Activated naive CD4-positive, alpha-beta T cell treated with anti-CD3 and anti-CD28 coated beads, Interleukin-2, amount 50 U/mL, for 72 hours (primary cell): ENCODE measurements around the gene ANAPC2. TPM values are rescaled to one million over a fixed set of nuclear protein-coding genes. Genes with fewer than 3 reads are reported as not detected.

Source experiments
- ATAC-seq, 2 donors: fragments of 150-1000 bp; cut with Tn5 transposase; 2 replicates each; pipeline ENCODE4 v1.10.0; 2021; ENCODE audit warnings: mild to moderate bottlenecking in 2 of 2, moderate library complexity in 2 of 2
- DNase-seq, 2 donors: peaks; one replicate each; pipeline ENCODE4 v3.0.0; 2021 to 2022; ENCODE audit warnings: low spot score in 2 of 2
- H3K27ac Mint-ChIP-seq, 2 donors: one replicate each; pipeline ENCODE4 v1.8.0; 2022; ENCODE audit warnings: mild to moderate bottlenecking in 2 of 2, mixed read lengths in 2 of 2
- H3K36me3 Mint-ChIP-seq, 2 donors: one replicate each; pipeline ENCODE4 v1.8.0; 2022; ENCODE audit warnings: mixed read lengths in 2 of 2
- H3K9me3 Mint-ChIP-seq, 2 donors: one replicate each; pipeline ENCODE4 v1.8.0; 2022; ENCODE audit warnings: mixed read lengths in 2 of 2
- total RNA-seq, 2 donors: library from RNA; stranded (reverse); gene quantifications; one replicate each; pipeline ENCODE4 v1.2.3, GENCODE V29; 2022

ANAPC2 gene
- total RNA-seq, 2 donors from 2014 or later: 48.1 to 68.3 TPM

DNA sequence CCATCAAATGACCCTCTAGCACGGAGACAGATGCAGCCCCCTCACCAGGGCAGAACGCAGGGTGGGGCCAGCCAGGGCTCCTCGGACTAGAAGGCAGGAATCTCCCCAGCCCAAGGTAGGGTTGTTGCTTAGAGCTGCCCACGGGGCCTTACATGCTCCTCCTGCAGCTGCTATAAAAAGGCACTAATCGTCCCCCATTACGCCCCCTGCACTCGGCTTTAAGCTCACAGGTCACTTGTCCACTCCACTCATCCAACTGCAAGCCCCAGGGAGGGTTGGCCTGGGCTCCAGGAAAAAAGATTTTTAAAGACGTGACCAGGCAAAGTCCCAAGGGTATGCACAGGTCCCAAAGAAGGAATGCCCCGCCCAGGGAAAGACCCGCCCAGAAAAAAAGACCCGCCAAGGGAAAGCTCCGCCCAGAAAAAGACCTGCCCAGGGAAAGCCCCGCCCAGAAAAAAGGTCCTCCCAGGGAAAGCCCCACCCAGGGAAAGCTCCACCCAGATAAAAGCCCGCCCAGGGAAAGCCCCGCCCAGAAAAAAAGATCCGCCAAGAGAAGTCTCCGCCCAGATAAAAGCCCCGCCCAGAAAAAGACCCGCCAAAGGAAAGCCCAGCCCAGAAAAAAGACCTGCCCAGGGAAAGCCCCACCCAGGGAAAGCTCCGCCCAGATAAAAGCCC is 38.3 kb downstream of the ANAPC2 start:
- DNase-seq (no peak), ATAC-seq (peak in 1 of 2 donors; percentile 18)
- Mint-ChIP-seq H3K27ac (no peak overlapping the region), H3K9me3 (no peaks in the 10 kb centered on the region), H3K36me3 (no peaks in the 10 kb centered on the region)

DNA sequence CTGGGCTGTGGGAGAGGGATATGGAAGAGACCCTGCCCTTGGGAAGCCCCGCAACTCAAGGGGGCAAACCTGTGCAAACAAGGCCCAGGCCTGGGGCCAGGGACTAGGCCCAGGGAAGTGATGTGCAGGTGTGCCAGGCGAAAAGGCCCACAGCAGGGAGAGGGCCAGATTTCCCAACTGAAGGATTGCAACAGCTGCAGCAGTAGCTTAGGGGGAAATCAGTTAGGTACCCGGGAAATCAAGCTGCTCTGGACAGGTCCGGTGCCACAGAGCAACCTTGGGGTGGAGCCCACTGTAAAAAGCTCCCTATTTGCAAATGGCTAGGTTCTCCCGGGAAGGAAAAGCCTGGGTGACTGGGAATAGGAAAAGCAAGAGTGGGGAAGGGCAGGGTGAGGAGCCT is 39.0 kb downstream of the ANAPC2 start:
- DNase-seq (no peak), ATAC-seq (no peak)
- no peaks in the 10 kb centered on the region for H3K9me3 Mint-ChIP-seq
- no peak overlapping the region for H3K27ac Mint-ChIP-seq
- no peaks in the 10 kb centered on the region for H3K36me3 Mint-ChIP-seq

DNA sequence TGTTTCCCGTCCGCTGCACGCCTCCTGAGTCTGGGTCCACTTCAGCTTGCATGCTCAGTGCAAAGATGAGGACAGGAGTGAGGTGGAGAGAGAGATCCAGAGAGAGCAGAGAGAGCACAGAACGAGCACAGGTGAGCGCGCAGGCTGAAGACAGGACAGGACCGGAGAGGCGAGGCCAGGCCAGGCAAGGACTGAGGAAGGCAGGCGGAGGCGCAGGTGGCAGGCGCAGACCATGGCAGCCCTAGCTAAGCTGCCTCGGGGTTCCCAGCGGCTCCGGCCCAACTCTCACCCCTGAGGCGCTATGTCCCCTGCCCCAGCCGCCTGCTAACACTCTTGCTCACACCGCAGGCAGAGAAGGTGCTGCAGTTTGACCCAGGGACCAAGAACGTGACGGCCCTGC is 39.7 kb downstream of the ANAPC2 start:
- no peak for DNase-seq
- no peak for ATAC-seq
- Mint-ChIP-seq H3K36me3 (no peaks in the 10 kb centered on the region), H3K9me3 (no peaks in the 10 kb centered on the region), H3K27ac (no peak overlapping the region)

GRCh38 chr9:137148242-137148641 is 40.1 kb downstream of the ANAPC2 start:
- DNase-seq: no peak
- Mint-ChIP-seq H3K27ac (no peak overlapping the region), H3K36me3 (no peaks in the 10 kb centered on the region), H3K9me3 (no peaks in the 10 kb centered on the region)
- no peak for ATAC-seq

- no peak overlapping the region for H3K27ac Mint-ChIP-seq
- ATAC-seq (no peak), DNase-seq (no peak)
- H3K36me3 Mint-ChIP-seq: no peaks in the 10 kb centered on the region
- H3K9me3 Mint-ChIP-seq: no peaks in the 10 kb centered on the region
Observed at GRCh38 chr9:137147793-137148160, 40.6 kb downstream of the ANAPC2 start.

DNA sequence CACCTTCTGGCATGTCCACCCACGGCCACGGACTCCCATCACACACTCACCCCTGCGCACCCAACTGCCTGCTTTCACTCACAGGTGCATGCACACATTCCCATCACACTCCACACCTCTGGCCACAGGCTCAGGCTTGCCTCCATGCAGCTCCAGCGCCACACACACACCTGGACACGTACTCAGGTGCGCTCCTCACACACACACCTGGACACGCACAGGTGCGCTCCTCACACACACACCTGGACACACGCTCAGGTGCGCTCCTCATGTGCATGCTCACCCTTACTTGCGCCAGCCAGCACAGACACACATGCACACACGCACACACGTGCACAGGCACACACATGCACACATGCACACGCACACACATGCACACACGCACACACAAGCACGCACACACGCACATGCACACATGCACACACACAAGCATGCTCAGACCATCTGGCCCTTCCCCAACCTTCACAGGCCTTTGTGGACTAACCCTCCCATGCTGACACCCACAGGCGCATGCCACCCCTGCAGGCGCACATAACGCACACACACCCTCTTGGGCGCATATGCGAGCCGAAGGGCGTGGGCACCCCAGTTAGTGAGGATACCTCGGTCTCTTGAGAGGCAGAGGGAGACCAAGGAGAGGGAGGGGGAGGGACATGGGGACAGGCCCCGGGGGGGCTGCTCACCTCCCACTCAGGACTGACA is 41.1 kb downstream of the ANAPC2 start:
- DNase-seq: no peak
- Mint-ChIP-seq H3K9me3 (no peaks in the 10 kb centered on the region), H3K36me3 (no peaks in the 10 kb centered on the region), H3K27ac (no peak overlapping the region)
- no peak for ATAC-seq

GRCh38 chr9:137146527-137146918 is 41.8 kb downstream of the ANAPC2 start:
- no peak for DNase-seq
- no peak for ATAC-seq
- H3K36me3 Mint-ChIP-seq: no peaks in the 10 kb centered on the region
- H3K27ac Mint-ChIP-seq: no peak overlapping the region
- H3K9me3 Mint-ChIP-seq: no peaks in the 10 kb centered on the region

GRCh38 chr9:137145731-137146526 is 42.4 kb downstream of the ANAPC2 start:
- Mint-ChIP-seq H3K9me3 (no peaks in the 10 kb centered on the region), H3K36me3 (no peaks in the 10 kb centered on the region), H3K27ac (no peak overlapping the region)
- no peak for DNase-seq
- no peak for ATAC-seq

DNA sequence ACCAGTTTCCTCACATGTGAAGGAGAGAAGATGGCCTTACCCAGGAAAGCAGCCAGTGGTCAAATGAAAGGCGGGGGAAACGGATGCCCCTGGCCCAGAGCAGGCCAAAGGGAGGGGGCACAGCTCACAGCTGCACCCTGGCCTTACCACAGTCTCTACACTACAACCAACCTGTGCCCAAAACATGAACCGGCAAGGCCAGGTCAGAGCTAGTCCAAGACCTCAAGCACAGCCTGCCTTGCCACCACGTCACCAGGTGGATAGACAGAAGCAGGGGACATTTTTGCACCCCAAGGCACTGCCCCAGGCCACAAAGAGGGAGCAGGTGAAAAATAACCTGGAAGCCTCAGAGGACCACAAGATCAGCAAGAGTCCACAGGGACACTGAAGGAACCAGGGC is 44.9 kb downstream of the ANAPC2 start:
- DNase-seq: no peak
- Mint-ChIP-seq H3K27ac (no peak overlapping the region), H3K36me3 (peaks cover 0 to 6% of the 10 kb centered on the region in 2 donors), H3K9me3 (no peaks in the 10 kb centered on the region)
- no peak for ATAC-seq

DNA sequence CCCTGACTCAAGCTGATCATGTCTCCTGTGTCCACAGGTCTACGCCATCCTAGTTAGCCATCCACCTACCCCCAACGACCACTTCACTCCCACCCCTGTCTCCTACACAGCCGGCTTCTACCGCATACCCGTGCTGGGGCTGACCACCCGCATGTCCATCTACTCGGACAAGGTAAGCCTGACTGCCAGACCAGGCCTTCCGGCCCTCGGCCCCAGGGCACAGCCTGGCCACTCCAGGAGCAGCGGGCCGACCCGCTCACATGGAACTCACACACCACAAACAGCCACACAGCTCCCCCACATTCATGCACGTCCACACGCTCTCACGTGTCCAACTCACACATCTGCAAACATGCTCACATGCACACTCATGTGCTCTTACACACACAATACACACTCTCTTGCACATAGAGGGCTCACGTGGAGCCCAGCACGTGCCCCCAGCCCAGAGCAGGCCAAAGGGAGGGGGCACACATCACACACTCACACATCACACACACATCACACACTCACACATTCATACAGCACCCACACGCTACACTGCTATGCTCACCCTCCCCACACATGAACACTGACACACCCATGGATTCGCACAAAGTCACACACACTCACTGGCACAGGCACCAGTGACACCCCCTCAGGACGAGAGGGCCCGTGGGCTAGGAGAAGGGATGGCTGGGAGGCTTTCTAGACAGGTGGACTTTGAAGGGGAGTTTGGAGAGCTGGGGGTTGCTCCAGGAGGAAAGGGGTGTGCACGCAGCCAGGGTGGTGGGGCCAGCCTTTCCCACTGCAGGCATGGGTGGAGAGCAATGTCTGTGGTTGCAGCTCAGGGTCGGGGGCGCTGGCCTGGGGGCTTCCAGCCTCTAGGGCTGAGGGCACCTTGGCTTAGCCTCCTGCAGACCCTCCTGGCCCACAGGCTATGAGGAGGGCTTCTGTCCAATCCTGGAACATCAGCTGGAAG is 46.1 kb downstream of the ANAPC2 start:
- DNase-seq (no peak), ATAC-seq (no peak)
- Mint-ChIP-seq H3K27ac (no peak overlapping the region), H3K36me3 (peaks cover 0 to 6% of the 10 kb centered on the region in 2 donors), H3K9me3 (no peaks in the 10 kb centered on the region)

GRCh38 chr9:137141050-137141810 is 47.1 kb downstream of the ANAPC2 start:
- Mint-ChIP-seq H3K36me3 (peaks cover 0 to 6% of the 10 kb centered on the region in 2 donors), H3K9me3 (no peaks in the 10 kb centered on the region), H3K27ac (no peak overlapping the region)
- ATAC-seq (no peak), DNase-seq (no peak)

- ATAC-seq (no peak), DNase-seq (no peak)
- Mint-ChIP-seq H3K27ac (no peak overlapping the region), H3K36me3 (peaks cover 0 to 6% of the 10 kb centered on the region in 2 donors), H3K9me3 (no peaks in the 10 kb centered on the region)
Observed at GRCh38 chr9:137140151-137141012, 48.0 kb downstream of the ANAPC2 start.

DNA sequence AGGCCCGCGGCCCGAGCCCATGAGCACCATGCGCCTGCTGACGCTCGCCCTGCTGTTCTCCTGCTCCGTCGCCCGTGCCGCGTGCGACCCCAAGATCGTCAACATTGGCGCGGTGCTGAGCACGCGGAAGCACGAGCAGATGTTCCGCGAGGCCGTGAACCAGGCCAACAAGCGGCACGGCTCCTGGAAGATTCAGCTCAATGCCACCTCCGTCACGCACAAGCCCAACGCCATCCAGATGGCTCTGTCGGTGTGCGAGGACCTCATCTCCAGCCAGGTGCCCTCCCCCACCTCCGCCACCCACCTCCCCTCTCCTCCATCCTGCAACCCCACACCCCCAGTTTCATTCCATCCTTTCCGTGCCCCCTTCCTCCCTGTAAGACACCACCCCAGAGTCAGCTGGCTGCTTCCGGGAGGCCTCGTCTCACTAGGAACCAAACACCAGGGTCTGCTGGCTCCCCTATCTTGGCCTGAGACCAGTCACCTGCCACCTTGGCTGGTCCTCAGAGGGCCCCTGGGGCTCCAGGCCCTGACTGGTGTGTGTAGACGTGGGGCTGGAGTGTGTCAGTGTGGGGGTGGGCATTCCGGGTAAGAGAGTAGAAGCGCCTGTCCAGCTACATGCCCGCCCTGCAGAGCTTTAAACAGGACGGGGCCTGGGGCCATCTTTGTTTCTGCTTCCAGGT is 48.8 kb downstream of the ANAPC2 start:
- Mint-ChIP-seq H3K36me3 (peaks cover 0 to 6% of the 10 kb centered on the region in 2 donors), H3K27ac (no peak overlapping the region), H3K9me3 (no peaks in the 10 kb centered on the region)
- ATAC-seq (no peak), DNase-seq (no peak)

DNA sequence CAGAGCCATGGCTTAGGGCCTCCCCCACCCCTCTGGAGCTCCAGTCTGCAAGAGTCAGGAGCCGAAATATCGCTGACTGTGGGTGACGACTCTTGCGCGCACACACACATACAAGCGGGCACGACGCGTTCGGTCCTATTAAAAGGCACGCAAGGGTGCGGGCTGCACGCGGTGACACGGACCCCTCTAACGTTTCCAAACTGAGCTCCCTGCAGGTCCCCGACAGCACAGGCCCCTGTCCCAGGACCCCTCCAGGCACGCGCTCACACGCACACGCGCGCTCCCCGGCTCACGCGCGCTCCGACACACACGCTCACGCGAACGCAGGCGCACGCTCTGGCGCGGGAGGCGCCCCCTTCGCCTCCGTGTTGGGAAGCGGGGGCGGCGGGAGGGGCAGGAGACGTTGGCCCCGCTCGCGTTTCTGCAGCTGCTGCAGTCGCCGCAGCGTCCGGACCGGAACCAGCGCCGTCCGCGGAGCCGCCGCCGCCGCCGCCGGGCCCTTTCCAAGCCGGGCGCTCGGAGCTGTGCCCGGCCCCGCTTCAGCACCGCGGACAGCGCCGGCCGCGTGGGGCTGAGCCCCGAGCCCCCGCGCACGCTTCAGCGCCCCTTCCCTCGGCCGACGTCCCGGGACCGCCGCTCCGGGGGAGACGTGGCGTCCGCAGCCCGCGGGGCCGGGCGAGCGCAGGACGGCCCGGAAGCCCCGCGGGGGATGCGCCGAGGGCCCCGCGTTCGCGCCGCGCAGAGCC is 49.5 kb downstream of the ANAPC2 start, which contains the start of gene GRIN1:
TSS of gene GRIN1 (plus strand) at position 433 of the 746 bp plus-strand sequence. CDS start 333 bp downstream, outside the sequence.
- no peak within 1 kb of the TSS for H3K27ac Mint-ChIP-seq
- H3K36me3 Mint-ChIP-seq: peaks cover 0 to 6% of the 10 kb centered on the region in 2 donors
- peak in 1 of 2 donors; percentile 56 for DNase-seq
- H3K9me3 Mint-ChIP-seq: no peaks in the 10 kb centered on the region
- peak in 1 of 2 donors; percentile 73 for ATAC-seq
